Stomach (tissue), 4 donors: ENCODE measurements around the gene PLAC1.

Experiments
- CTCF ChIP-seq, 7 experiments: fragments of 450-650 bp in 4 of 7; fragments of 200-600 bp in 3 of 7; sonication (generic) in 3 of 7; IDR thresholded peaks; one replicate each; pipeline ENCODE4 v1.5.1; 2016 to 2019; ENCODE audit warnings: antibody characterized with exemption in 7 of 7, control low read depth in 2 of 7, mild to moderate bottlenecking in 1 of 7
- POLR2A ChIP-seq, 4 donors: fragments of 450-650 bp; IDR thresholded peaks; one replicate each; pipeline ENCODE4 v1.6.1; 2016; ENCODE audit warnings: antibody characterized with exemption in 4 of 4, control low read depth in 2 of 4, mild to moderate bottlenecking in 1 of 4, moderate library complexity in 1 of 4

- TF ChIP-seq CTCF (IDR thresholded peaks at IDR 0.05) (no peak), POLR2A (IDR thresholded peaks at IDR 0.05) (no peak)
These were observed 12.2 kb downstream of the PLAC1 start for GRCh38 chrX:134645936-134646543.
